GM23338 (cell line): ENCODE results near the gene ATG2A.

Source experiments
- EZH2 ChIP-seq: fragments of 200-600 bp; sonication (generic); IDR thresholded peaks from one replicate; pipeline ENCODE4 v1.8.0; 2017; ENCODE audit warnings: antibody characterized with exemption, mild to moderate bottlenecking, low read depth; ENCODE audit not compliant: unreplicated experiment
- JUNB ChIP-seq: IDR thresholded peaks from one replicate; pipeline ENCODE4 v1.6.1; 2016; ENCODE audit warnings: antibody characterized with exemption; ENCODE audit not compliant: unreplicated experiment
- TF ChIP-seq, protein P1 (sequence below), 2 experiments: fragments of 200-600 bp in 1 of 2; sonication (generic) in 1 of 2; conservative IDR thresholded peaks; 2 replicates each; pipeline versions ENCODE4 v1.5.1 to v1.6.1; 2016 to 2017; ENCODE audit warnings: antibody characterized with exemption in 2 of 2, low read depth in 2 of 2, mild to moderate bottlenecking in 2 of 2, moderate library complexity in 1 of 2

DNA sequence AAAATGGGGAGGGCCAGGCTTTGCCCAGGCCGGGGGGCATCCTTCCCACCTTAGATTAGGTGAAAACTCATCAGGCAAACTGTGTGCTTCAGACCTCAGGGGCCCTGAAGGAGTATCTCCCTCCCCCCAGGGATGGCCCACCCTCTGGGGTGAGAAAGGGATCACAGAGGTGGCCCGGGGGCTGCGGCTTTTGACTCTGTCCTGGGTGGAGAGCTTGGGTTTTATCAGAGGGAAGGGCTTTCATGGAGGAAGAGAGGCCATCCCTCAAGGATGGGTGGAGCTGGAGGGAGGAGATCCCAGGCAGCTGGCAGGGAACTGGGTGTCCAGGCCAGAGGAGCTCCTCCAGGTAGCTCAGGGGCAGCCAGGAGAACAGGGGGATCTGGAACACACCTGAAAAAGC lies 4.4 kb upstream of the ATG2A start:
- TF ChIP-seq, protein P1, sequence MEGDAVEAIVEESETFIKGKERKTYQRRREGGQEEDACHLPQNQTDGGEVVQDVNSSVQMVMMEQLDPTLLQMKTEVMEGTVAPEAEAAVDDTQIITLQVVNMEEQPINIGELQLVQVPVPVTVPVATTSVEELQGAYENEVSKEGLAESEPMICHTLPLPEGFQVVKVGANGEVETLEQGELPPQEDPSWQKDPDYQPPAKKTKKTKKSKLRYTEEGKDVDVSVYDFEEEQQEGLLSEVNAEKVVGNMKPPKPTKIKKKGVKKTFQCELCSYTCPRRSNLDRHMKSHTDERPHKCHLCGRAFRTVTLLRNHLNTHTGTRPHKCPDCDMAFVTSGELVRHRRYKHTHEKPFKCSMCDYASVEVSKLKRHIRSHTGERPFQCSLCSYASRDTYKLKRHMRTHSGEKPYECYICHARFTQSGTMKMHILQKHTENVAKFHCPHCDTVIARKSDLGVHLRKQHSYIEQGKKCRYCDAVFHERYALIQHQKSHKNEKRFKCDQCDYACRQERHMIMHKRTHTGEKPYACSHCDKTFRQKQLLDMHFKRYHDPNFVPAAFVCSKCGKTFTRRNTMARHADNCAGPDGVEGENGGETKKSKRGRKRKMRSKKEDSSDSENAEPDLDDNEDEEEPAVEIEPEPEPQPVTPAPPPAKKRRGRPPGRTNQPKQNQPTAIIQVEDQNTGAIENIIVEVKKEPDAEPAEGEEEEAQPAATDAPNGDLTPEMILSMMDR (conservative IDR thresholded peaks at IDR 0.05; ENCODE audit: low read depth in 2 of 2): no peak
- TF ChIP-seq JUNB: no peak
- no peak for TF ChIP-seq EZH2
